HG03064 (cell line): ENCODE data around the gene ANTXR2.

Source experiments
- ATAC-seq: cut with Tn5 transposase; IDR thresholded peaks from one replicate; pipeline ENCODE4 v1.9.1; 2021; ENCODE audit warnings: low read depth; ENCODE audit not compliant: unreplicated experiment

ANTXR2 gene

DNA sequence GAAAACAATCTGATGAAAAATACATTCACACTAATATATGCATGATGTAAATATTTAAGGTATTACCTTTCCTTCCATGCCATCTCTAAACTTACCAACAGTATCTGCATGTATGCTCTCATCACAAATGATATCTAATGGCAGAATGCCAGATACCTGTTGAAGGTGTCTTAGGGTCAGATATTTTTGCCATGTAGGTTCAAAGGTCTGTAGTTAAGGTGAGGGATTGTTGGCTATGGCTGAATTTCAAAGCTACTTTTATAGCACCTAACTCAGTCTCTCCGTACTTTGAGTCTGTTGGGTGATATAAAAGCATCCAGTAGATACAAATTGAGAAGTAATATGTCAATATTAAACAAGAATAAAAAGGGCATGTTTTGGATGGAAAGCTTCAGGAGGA lies 19.8 kb upstream of the ANTXR2 start:
- no peak for ATAC-seq

DNA sequence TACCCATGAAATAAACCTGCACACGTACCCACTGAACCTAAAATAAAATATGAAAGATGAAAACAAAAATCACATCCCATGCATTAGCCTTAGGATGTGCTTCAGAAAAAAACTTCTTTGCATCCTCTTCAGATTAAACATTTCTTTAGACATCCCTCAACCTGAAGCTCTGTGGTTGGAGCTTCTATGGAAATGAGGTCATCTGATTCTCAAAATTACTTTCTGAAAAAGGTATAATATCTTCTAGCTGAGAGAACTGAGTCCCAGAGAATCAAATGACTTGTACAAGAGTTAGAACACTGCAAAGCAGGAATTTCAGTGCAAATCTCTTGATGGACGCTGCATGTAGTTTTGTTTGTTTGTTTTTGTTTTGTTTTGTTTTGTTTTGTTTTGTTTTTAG lies 19.1 kb upstream of the ANTXR2 start:
- ATAC-seq, result no peak

DNA sequence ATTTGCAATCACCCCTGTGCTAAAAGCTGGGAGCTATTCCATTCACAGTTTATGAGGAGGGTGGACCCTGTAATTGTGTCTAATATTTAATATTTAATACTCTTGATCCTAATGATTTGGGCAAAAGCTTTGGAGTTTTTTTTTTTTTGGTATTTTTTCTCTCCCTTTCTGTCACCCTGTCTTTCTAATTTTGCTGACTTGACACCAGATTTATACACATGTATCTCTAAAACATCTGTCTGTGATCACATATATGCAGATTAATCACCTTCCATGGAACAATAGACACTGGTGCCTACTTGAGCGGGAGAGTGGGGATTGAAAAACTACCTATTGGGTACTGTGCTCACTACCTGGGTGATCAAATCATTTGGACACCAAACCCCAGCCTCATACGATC lies 18.7 kb upstream of the ANTXR2 start:
- no peak for ATAC-seq

DNA sequence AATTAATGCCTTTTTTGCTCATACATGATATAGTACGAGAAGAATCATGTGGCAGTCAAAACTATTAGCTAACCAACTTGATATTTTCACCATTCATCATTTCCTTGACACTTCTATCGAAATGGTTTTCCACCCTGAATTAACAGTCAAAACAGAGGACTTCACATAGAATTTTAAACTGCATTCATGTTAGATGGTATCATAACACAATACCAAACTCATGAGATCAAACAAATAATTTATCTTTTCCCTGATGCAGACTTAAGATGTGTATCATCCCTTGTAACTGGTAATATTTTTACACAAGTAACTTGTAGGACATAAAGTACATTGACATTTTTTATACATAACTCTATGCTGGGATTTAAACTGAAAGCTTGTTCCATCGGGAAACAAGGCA lies 18.2 kb upstream of the ANTXR2 start:
- no peak for ATAC-seq

DNA sequence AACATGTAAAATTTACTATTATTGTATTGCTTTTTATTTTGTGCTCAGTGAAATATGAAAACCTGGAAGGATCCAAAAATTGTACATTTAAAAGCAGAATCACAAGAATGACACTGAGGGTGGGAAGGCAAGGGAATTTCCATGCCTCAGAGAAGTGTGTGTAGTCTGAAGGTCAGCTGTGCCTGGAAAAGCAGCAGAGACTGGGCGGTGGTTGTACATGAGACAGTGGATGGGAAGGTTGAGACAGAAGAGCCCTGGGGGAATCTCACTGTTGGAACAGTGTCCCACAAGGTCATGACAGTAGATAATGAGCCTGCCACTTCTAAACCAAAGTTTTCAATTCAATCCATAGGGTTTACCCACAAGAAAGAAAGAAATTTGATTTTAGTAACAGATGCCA lies 17.1 kb upstream of the ANTXR2 start:
- ATAC-seq, result no peak

DNA sequence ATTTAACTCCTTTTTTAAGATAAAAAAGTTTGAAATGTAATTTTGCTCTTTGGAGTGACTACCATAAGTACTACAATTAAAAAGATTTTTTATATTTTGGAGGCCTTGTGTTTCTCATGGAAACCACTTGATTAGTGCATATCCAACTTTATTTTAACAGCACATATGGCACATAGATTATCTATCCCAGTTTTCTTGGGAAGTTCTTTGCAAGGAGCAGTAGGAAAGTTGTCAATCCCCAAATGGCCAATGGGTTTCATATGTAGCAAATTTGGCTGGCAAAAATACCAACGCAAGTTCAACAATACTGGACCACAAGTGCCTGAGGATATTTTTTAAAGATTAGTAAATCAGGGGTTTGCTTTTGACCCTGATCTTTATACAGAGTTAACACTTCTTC lies 15.4 kb upstream of the ANTXR2 start:
- no peak for ATAC-seq

DNA sequence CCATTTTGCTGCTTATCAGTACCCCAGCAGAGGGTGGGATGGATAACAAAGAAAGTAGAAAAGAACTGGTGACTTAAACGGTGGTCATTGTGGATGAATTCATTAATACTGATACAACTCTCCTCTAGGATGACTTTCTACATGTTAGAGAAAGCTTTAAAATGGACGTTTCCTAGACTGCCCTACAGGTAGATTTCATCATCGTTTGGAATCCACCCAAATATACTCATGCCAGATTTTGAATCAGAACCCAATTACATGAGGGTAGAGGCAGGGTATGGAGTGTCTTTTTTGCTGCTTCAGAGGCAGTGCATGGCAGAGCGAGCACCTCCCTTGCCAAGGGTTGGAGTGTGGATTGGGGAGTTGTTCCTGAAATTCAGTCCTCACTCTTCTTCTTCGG lies 13.3 kb upstream of the ANTXR2 start:
- ATAC-seq, result no peak

DNA sequence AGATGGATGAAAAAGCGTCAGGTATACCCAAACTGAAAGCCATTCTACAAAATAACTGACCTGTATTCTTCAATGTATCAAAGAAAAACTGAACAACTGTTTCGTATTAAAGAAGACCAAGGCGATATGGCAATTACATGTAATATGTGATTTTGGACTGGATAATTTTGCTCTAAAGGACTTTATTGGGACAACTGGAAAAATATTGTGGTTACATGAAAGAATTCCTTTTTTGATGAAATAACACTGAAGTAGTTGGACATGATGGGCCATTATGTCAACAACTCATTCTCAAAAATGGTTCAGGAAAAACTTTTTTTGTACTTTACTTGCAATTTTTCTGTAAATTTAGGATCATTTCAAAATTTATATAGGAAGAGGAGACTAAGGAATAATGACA lies 12.1 kb upstream of the ANTXR2 start:
- no peak for ATAC-seq

DNA sequence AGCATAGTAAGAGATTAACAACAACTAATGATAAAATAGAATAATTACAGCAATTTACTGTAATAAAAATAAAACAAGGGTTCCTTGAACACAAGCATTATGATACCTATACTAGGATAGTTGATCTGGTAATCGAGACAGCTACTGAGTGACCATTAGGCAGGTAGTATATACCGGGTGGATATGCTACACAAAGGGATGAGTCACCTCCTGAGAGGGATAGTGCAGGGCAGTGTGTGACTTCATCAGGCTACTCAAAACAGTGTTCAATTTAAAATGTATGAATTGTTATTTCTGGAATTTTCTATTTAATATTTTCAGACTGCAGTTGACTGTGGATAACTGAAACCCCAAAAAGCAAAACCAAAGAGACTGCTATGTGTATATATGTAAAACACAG lies 9.7 kb upstream of the ANTXR2 start:
- no peak for ATAC-seq

DNA sequence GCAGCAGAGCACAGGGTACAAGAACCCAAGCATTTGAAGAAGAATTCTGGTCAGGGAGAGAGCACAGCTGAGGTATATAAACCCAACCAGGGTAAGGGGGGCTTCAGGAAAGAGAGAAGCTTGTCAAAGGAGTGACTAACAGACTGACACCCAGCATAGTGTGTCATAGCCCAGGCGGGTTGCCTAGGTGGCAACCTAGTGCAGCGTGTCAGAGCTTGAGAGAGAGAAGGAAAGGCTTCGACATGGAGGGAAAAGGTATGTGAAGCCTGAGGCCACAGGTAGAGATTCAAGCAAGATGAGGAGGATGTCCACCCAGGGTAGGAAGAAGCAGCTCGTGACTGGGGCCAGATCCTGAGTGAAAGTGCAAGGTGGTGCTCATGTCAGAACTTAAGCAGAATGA lies 8.5 kb upstream of the ANTXR2 start:
- ATAC-seq, result no peak

DNA sequence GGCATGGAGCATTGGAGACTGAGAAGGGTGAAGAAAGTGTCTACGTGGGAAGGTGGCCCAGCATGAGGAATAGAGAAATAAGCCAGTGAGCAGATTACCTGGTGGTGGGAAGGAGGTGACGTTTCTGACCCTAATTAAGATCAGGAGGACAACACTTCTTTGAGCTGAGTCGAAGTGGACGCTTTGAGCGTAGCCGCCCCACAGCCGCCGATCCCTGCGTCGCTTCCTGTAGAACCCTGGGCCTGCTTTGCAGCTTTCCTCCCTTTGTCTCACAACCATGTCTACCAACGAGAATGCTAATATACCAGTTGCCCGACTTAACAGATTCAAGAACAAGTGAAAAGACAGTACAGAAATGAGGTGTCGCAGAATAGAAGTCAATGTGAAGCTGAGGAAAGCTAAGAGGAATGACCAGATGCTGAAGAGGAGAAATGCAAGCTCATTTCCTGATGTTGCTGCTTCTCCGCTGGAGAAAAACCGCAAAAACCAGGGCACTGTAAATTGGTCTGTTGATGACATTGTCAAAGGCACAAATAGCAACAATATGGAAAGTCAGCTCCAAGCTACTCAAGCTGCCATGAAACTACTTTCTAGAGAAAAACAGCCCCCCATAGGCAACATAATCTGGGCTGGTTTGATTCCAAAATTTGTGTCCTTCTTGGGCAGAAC lies 6.4 kb upstream of the ANTXR2 start:
- no peak for ATAC-seq

DNA sequence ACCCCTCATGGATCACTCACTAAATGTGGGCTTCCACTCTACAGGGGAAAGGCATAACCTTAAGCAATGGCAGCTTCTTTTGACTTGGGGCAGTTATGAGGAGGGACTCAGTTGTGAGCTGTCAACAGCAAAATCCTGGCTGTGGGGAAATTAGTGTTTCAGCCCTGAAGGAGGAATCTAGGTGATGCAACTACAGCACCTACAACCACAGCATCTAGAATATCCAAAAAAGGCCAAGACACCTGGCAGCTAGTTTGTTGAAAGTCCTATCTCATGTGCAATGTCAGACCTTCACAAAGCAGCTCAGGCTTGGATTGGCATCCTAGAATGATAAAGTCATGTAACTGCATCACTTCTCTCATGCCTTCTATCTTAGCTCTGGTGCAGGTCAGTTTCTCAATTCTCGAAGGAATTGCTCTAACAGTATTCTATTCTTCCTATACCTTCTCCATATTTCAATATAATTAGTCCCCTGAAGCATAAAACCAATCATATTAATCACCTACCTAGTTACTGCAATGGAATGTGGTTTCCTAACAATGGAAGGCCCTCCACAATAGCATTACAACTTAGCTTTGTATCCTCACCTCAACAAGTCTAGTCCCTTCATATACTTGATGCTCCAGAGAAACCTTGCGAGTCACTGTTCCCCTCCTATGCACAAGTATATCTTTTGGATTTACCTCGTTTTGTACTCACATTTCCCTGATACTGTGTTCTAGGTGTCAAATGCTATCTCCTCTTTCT lies 5.5 kb upstream of the ANTXR2 start:
- ATAC-seq, result no peak

DNA sequence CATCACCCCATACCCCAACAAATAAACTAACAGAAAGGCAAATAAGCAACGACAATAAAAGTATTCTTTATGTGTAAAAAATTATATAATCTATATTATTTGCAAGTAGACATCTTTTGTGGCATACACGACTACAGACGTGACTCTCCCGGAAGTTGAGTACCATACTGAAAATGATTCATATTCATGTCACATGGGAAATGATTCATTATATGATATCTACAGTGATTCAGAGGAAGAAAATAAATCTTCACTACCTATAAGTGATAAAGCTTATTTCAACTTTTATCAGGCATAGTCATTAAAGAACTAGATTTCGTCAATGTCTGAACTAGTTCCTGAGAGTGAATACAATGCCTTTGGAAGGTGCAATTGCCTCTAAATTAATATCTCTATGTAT lies 4.6 kb upstream of the ANTXR2 start:
- ATAC-seq, result no peak

DNA sequence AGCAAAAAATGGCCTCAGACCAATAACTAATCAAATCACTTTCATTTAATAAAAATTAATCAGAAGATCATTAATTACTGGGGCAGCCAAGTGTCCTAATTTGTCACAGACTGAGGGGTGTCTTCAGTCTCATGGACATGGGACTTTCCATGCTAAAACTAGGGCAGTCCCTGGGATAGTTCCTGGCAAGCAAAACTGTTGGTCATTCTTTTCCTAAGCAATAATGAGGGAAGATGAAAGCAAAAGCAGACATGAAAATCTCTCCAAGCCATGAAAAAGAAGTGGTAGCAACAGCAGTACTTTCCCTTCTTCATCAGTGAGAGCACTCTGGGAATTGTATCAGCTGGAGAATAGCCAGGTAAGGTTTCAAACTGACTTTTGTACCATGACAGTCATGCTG lies 3.7 kb upstream of the ANTXR2 start:
- no peak for ATAC-seq

DNA sequence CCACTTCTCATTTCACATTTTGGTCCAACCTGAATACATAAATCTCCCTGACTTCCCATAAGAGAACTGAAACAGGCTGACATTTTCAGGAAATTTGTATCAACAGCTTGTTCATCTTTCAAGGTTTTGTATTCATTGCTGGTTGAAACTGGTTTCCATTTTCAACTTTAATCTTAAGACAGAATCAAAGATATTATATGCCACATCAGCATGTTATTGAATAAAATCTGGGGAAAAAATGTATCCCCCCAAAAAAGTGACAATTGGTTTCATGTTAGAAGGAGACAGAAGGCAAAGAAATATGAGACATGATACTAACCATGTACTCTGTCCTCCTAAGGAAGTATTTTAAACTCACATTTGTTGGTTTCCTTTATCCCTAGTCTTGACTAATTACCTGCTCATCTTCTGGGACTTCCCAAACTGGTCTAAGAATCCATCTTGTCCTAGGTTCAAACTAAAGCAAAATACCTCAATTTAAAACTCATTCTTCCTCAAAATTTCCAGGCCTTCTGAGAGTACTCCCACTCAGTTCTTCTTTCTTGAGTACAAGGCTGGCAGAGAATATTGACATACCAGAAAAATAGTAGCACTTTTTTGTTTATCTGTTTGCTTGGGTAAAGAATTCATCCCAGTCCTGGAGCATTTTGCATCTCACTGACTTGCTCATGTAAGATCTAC lies 3.1 kb upstream of the ANTXR2 start:
- ATAC-seq, result no peak

DNA sequence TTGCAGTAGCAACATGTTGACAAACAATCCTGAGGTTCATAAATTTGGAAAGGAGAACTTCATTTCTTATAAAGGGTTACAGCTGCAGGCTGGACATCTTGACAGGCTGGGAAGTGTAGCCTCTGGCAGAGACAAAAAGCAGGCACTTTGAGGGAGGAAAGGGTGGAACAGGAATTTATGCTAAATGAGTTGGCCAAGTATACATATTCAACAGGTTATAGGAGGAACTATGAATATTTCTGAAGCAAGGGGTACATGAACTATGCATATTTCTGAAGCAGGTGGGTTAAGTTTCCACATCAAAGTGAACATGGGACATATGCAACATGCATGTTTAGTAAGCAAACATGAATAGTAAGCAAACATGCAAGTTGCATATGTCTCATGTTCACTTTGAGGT lies 1.6 kb upstream of the ANTXR2 start:
- ATAC-seq, result no peak

DNA sequence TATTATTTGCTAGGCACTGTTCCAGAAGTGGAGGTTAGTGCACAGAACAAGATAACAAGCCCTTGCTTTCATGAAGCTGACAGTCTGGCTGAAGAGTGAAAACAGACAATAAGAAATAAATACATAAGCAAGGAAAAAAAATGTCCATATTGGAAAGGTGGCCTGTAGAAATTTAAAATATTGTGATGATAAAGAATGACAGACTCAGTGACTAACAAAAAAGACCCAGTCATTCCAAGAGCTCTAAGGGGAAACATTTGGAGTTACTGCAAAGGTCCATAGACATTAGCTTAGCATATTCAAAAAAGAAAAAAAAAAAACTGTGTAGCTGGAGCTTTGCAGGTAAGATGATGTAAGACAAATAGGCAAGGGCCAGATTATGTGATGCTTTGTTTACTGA lies 1.0 kb upstream of the ANTXR2 start:
- no peak for ATAC-seq

DNA sequence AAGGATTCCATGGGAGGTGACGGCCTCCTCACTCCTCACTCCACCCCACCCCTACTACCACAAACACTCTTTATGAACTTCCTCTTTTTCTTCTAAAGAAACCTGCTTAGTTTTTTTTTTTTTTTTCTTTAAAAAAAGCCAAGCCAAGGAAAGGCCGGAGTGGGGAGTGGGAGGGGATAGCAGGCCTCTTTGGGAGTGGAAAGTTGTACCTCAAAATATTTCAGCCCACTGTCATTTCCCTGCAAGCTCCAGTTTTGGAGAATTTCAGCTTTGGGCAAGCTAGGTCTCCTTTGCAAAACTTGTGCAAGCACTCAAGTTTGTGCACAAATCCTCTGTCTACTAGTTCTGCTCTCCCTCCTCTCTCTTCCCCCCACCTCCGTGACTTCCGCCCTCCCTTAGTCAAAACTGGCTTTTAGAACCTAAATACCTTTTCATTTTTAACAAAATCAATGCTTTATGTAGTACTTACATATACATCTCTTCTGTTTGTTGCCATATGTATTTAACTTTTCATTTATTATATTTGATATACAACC lies 512 bp upstream of the ANTXR2 start:
- peak; percentile 41 for ATAC-seq

DNA sequence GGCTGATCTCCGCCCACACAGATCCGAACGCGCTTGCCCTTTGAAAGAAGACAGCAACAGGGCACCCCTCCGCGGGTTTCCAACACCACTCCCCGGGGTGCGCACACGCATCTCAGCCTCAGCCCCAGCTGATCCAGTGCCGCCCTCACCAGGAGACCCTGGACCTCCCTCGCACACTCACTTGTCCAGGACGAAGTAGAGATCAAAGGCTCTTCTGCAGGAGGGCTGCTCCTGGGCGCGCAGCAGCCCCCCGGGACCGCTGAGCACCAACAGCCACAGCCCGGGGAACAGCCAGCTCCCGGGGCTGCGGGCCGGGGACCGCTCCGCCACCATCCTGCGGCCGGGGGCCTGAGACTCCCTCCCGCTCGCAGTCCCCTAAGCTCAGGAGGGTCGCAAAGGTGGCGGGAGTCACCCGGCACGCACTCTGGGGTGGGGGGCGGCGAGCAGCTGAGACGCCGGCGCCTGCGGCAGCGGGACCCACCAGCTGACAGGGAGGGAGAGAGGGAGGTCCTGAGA lies 743 bp downstream of the ANTXR2 start:
- peak; percentile 21 for ATAC-seq

DNA sequence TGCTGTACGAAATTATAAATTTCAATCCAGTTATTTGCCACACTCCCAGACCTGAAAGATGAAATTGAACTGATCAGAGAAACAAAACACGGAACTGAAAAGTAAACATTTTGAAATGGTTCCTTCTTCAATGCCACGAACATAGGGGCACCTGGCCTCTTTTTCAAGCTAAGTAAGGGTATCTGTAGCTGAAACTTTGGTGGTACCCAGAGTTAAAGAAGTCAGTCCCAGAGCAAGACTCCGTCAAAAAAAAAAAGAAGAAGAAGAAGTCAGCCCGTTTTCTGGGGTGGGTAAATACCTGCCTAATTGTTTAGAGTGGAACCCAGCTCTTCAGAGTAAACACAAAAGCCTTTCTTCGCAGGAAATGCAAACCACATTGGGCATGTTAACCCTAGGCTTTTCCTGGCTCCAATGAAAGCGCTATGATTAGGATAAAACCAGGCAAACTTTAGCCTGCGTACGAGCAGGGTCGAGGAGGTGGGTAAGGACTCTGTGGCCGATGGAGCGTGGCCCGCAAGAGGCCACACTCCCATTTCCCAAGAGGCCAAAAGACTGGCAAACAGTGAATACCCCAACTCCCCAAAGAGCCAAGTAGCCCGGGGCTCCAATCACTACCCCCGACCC lies 1.3 kb downstream of the ANTXR2 start:
- peak; percentile 33 for ATAC-seq
